Stimulated activated CD8-positive, alpha-beta memory T cell treated with anti-CD3 and anti-CD28 coated beads, Interleukin-4, amount 100 ng/mL, for 48 hours (primary cell): ENCODE data around the gene CPNE7.
"Not testable (repeated sequence)": the region's sequence is repeated elsewhere in the genome, so short reads cannot be mapped to it uniquely, and the experiment has no call there.

ENCODE experiments used
- DNase-seq: peaks from one replicate; pipeline ENCODE4 v3.0.0-alpha.2; 2020

Gene CPNE7

GRCh38 chr16:89584768-89585549, 9.4 kb downstream of the CPNE7 start:
- DNase-seq, result no peak

DNA sequence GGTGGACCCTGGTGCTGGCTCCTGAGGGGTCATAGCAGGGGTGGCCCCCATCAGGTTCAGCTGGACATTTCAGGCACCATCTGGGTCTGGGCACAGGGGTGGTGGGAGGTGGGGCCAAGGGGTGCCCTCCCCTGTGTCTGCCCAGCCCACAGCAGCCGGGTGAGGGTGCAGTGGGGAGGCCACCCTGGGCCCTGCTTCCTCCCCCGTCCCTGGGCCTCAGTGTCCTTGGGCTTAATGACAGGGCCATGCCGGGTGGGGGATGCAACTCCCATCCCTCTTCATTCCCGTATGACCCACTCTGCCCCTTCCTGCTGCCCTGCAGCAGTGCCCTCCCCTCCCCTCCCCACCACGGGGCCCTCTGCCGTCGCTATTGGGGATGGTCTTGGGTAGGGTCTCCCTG, 10.7 kb downstream of the CPNE7 start:
- no peak for DNase-seq

- peak; percentile 47 for DNase-seq
These were observed 11.3 kb downstream of the CPNE7 start for GRCh38 chr16:89586853-89587252.

DNA sequence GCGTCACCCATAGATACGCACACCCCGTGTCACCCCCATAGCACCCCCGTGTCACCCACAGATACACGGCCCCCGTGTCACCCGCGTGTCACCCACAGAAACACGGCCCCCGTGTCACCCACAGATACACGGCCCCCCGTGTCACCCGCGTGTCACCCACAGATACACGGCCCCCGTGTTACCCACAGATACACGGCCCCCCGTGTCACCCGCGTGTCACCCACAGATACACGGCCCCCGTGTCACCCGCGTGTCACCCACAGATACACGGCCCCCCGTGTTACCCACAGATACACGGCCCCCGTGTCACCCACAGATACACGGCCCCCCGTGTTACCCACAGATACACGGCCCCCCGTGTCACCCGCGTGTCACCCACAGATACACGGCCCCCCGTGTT, 12.1 kb downstream of the CPNE7 start:
- DNase-seq, result not testable (repeated sequence)

- no peak for DNase-seq
These were observed 13.0 kb downstream of the CPNE7 start for GRCh38 chr16:89588413-89589109.

- DNase-seq, result no peak
These were observed 13.8 kb downstream of the CPNE7 start for GRCh38 chr16:89589241-89589926.

DNA sequence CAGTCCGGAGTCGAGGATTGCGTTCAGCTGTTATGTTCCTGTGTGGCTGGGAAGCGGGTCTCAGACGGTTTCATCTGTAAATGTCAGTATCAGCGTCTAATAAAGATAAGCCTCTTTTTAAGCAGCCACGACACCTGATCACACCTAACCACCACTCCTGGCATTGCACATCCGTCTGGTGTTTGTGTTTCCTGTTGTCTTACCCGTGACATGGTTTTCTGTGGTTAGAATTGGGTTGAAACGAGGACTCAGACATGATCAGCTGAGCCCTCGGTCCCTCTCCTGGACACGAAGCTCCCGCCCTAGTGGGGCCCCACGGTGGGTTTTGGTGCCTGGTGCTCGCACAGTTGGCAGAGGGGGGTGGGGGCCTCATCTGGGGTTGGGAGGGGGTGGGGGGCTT, 18.3 kb downstream of the CPNE7 start:
- no peak for DNase-seq

DNA sequence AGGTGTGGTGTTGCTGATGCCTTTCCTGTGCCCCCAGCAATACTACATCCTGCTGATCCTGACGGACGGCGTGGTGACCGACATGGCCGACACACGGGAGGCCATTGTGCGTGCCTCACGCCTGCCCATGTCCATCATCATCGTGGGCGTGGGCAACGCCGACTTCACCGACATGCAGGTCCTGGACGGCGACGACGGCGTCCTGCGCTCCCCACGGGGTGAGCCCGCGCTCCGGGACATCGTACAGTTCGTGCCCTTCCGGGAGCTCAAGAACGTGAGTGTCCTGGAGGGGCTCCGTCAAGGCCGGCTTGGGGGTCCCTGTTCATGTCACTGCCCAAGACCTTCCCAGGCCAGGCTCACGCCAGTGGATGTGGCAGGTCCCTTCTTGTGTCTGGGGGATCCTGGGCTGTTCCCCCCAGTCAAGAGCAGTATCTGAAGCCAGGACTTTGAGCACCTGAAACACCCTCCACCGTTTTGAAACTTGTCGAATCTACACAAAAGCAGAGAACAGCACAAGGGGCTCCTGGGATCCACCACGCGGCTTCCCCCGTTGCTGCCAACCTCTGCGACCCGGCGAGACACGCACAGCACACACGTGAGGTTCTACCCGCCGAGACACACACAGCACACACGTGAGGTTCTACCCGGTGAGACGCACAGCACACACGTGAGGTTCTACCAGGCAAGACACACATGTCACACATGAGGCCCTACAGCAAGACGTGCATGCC, 19.9 kb downstream of the CPNE7 start:
- DNase-seq, result no peak

DNA sequence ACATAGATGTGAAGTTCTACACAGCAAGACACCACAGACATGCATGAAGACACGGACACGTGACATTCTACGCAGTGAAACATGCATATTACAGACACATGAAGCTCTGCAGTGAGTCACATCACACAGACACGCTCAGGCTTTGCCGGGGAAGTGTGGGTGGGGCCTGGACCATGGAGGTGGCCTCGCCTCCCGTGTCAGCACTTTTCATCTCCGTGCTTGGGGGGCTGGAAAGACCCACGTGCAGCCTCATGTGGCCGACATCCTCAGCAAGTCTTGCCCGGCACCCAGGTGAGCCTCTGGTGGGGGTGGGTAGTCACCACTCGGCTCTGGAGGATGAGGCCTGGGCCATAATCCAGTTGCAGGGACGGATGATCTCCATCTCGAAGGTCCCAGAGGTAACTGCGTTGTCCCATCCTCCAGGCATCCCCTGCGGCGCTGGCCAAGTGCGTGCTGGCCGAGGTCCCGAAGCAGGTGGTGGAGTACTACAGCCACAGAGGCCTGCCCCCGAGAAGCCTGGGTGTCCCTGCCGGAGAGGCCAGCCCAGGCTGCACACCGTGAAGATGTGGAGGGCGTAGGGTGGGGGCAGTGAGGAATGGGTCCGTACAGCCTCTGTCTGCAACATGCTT, 20.6 kb downstream of the CPNE7 start:
- DNase-seq, result no peak

DNA sequence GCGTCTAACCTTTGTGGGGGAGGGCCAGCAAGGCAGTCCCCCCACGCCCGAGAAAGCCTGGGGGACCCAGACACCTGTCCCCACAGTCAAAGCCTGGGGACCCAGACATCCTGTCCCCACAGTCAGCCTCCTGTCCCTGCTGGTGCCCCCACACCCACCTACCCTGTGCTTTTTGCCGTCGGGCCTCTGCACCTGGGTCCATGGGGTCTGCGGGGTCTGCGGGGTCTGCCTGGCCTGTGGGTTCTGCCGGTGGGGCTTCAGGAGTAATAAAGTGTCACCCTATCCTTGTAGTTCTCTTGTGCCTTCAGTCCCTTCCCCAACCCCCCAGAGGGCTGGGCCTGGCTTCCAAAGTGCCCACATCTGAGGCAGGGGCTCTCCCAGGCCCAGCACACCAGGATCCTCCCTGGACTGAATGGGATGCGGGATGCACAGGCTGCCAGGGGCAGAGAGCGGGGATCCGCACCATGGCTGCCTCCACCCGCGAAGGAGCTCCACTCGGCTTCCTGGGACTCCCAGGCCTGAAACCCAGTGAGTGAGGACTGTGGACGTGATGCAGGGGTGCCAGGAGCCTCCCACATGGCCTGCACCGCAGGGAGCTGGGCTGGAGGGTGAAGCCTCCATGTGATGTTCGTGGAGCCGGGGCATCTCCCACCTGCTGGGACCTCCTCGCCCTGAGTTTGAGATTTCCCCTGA, 21.5 kb downstream of the CPNE7 start:
- DNase-seq, result no peak

DNA sequence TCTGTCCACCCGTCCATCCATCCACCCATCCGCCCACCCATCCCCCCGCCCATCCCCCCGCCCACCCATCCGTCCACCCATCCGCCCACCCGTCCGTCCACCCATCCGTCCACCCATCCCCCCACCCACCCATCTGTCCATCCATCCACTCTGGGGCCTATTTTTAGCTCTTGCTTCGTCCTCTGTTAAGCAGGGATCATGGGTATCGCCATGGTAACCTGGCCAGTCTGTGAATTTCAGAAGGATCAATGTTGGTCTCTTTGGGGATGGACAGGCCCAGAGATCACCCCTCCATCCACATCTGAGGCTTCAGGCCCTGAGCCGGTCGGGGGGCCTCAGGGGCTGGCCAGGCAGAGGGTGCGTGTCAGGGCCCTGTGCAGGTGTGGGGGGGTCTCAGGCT, 22.6 kb downstream of the CPNE7 start:
- no peak for DNase-seq

- peak; percentile 65 for DNase-seq
These were observed 23.9 kb downstream of the CPNE7 start for GRCh38 chr16:89599451-89599858.

GRCh38 chr16:89599902-89600301, 24.3 kb downstream of the CPNE7 start:
- DNase-seq, result no peak

- no peak for DNase-seq
These were observed 24.9 kb downstream of the CPNE7 start for GRCh38 chr16:89600427-89600826.

DNA sequence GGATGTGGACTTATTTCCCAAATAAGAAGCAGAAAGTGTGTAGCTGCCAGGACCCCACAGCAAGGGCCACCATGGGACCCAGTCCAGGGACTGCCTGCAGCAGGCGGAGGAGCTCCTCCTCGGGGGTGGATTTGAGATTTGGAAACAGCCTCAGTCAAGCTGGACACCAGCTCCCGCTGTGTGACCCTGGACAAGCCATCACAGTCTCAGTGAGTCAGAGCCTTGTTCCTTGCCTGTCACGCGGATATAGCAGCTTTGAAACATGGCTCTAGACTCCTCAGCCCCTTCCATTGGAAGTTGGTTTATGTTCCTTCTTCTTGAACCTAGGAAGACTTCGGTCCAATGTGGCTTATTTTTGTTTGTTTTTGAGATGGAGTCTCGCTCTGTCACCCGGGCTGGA, 25.4 kb downstream of the CPNE7 start:
- DNase-seq, result no peak

- DNase-seq, result no peak
These were observed 26.3 kb downstream of the CPNE7 start for GRCh38 chr16:89601906-89602272.

- peak; percentile 77 for DNase-seq
These were observed 26.9 kb downstream of the CPNE7 start for GRCh38 chr16:89602273-89602951.

DNA sequence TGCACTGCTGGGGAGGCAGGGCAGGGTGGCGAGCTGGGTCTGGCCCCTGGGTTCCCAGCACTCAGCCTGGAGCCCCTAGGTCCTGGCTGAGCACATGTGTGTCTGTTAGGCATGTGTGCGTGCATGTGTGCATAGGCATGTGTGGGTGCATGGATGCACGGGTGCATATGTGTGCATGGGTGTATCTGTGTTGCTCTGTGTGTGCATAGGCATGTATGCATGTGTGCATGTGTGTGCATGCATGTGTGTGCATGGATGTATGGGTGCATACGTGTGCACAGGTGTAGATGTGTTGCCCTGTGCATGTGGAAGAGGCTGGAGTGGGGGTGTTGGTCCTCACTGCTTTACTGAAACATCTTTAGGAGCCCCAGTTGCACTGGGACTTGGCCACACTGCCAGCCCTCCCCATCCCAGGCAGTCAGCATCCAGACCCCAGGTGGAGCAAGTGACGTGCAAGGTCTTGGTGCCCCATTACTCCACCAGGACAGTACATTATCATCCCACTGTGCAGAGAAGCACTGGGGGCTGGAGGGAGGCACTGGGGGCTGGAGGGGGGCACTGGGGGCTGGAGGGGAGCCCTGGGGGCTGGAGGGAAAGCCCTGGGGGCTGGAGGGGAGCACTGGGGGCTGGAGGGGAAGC, 27.5 kb downstream of the CPNE7 start:
- DNase-seq, result no peak

DNA sequence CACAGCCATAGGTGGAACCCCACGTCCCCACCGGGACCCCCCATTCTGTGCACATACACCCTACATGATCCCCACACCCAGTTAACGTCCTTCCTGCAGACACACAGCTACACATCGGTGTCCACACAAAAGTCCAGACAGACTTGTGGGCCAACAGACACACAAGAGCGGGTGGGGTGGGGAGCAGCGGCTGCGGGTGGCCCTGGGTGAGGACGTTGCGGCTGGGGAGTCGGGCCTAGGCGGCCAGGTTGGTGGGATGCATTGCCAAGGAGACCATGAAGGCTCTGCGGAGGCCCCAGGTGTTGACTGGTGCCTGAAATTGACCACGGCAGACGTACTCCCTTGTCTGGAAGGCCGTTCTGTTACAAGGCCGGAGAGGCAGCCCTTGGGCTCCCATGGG, 29.2 kb downstream of the CPNE7 start:
- no peak for DNase-seq

GRCh38 chr16:89605186-89605970, 29.8 kb downstream of the CPNE7 start:
- no peak for DNase-seq
